OCI-LY7 (cell line): ENCODE data around the gene LARGE1.

Experiments
- EZH2phosphoT487 ChIP-seq: fragments of 200-600 bp; sonication (generic); IDR thresholded peaks from 2 replicates; pipeline ENCODE4 v1.6.1; 2018; ENCODE audit warnings: low read depth, borderline replicate concordance, mild to moderate bottlenecking, mixed run types, antibody characterized with exemption, low read length, moderate library complexity, mixed read lengths
- TF ChIP-seq, protein P1 (sequence below): fragments of 200-600 bp; sonication (generic); conservative IDR thresholded peaks from 2 replicates; pipeline ENCODE4 v1.5.1; 2014; ENCODE audit warnings: mild to moderate bottlenecking, antibody characterized with exemption, low read length, moderate library complexity, mixed read lengths

DNA sequence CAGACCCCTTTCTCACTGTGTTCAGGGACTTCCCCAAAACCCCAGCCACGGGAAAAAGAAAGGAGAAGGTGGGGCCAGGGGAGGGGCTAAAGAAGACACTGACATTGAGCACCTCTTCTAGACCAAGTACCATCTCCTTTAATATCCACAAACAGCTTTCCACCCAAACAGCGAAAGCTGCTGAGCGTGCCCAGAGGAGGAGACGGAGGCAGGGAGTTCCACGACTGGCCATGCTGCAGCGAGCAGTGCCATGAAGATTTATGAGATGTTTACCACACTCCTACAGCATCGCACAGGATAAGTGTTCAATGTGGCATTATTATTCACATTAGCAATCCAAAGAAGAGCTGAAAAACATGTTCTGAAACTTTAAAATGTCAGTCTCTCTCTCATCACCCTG lies 127.4 kb downstream of the LARGE1 start:
- TF ChIP-seq, protein P1, sequence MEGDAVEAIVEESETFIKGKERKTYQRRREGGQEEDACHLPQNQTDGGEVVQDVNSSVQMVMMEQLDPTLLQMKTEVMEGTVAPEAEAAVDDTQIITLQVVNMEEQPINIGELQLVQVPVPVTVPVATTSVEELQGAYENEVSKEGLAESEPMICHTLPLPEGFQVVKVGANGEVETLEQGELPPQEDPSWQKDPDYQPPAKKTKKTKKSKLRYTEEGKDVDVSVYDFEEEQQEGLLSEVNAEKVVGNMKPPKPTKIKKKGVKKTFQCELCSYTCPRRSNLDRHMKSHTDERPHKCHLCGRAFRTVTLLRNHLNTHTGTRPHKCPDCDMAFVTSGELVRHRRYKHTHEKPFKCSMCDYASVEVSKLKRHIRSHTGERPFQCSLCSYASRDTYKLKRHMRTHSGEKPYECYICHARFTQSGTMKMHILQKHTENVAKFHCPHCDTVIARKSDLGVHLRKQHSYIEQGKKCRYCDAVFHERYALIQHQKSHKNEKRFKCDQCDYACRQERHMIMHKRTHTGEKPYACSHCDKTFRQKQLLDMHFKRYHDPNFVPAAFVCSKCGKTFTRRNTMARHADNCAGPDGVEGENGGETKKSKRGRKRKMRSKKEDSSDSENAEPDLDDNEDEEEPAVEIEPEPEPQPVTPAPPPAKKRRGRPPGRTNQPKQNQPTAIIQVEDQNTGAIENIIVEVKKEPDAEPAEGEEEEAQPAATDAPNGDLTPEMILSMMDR: no peak
- TF ChIP-seq EZH2phosphoT487: no peak
